Skeletal muscle tissue (tissue), 4 donors: ENCODE measurements around the gene EFNA5. TPM values are rescaled to one million over a fixed set of nuclear protein-coding genes. Genes with fewer than 3 reads are reported as not detected.

ENCODE experiments used
- H3K27ac ChIP-seq: one replicate; pipeline ENCODE4 v1.7.0; 2013; ENCODE audit warnings: mild to moderate bottlenecking, low read depth, low read length, inconsistent platforms
- H3K27me3 ChIP-seq, 3 donors: one replicate each; pipeline ENCODE4 v1.7.0; 2013; ENCODE audit warnings: low read length in 3 of 3; ENCODE audit not compliant: control insufficient read depth in 3 of 3, insufficient read depth in 3 of 3
- H3K36me3 ChIP-seq, 3 donors: one replicate each; pipeline ENCODE4 v1.7.0; 2013; ENCODE audit warnings: low read length in 3 of 3; ENCODE audit not compliant: control insufficient read depth in 3 of 3, insufficient read depth in 3 of 3
- H3K4me1 ChIP-seq, 3 donors: one replicate each; pipeline ENCODE4 v1.7.0; 2013; ENCODE audit warnings: low read length in 3 of 3, mild to moderate bottlenecking in 3 of 3; ENCODE audit not compliant: control insufficient read depth in 3 of 3, insufficient read depth in 3 of 3
- H3K4me3 ChIP-seq, 3 donors: one replicate each; pipeline ENCODE4 v1.7.0; 2013; ENCODE audit warnings: low read length in 3 of 3
- H3K9ac ChIP-seq, 3 donors: one replicate each; pipeline ENCODE4 v1.7.0; 2013; ENCODE audit warnings: low read length in 3 of 3, mild to moderate bottlenecking in 3 of 3, moderate library complexity in 2 of 3, low read depth in 1 of 3
- H3K9me3 ChIP-seq, 3 donors: one replicate each; pipeline ENCODE4 v1.7.0; 2013; ENCODE audit warnings: low read length in 3 of 3; ENCODE audit not compliant: control insufficient read depth in 3 of 3
- total RNA-seq: library from RNA; depleted of rRNA; stranded (reverse); fragments of >200 nt; gene quantifications from one replicate; pipeline ENCODE4 v1.2.3, GENCODE V29; 2014
- donor health status: Osteomylitis.

Gene EFNA5
- total RNA-seq, 1 donor from 2014 or later = 8.4 TPM

DNA sequence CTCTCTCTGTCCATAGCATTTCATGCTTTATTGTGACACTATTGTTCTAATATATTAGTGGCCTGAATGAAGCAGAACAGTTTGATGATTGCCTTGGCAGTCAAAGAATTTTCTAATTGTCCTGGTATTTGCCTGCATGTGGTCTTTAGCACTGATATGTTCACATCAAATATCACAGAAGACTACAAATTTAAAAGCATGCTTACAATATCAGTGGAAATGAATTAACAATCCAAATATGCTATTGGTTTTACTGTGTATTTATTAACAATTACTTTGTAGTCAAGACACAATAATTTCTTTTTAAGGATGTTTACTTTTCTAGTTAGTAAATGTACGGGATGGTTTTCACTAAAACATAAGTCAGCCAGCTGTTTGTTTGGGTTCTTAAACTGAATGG is 18.3 kb downstream of the EFNA5 start:
- Histone ChIP-seq H3K9ac (no peak overlapping the region), H3K4me1 (no peaks in the 10 kb centered on the region), H3K4me3 (no peak overlapping the region)

GRCh38 chr5:107651325-107651724 is 19.4 kb downstream of the EFNA5 start:
- no peaks in the 10 kb centered on the region for H3K36me3 ChIP-seq
- H3K9me3 ChIP-seq = no peaks in the 10 kb centered on the region
- no peak overlapping the region for H3K4me3 ChIP-seq
- H3K4me1 ChIP-seq = no peaks in the 10 kb centered on the region
- H3K9ac ChIP-seq = no peak overlapping the region
- H3K27me3 ChIP-seq = no peaks in the 10 kb centered on the region
- H3K27ac ChIP-seq = no peak overlapping the region

More for the DNA sequence above, 18.3 kb downstream of the EFNA5 start:
- Histone ChIP-seq H3K27ac (no peak overlapping the region), H3K9me3 (no peaks in the 10 kb centered on the region), H3K36me3 (no peaks in the 10 kb centered on the region), H3K27me3 (no peaks in the 10 kb centered on the region)

- Histone ChIP-seq H3K27ac (no peak overlapping the region), H3K9ac (no peak overlapping the region), H3K4me3 (no peak overlapping the region), H3K4me1 (no peaks in the 10 kb centered on the region), H3K36me3 (no peaks in the 10 kb centered on the region), H3K27me3 (no peaks in the 10 kb centered on the region), H3K9me3 (no peaks in the 10 kb centered on the region)
Measured at GRCh38 chr5:107646418-107646817, 24.3 kb downstream of the EFNA5 start.

DNA sequence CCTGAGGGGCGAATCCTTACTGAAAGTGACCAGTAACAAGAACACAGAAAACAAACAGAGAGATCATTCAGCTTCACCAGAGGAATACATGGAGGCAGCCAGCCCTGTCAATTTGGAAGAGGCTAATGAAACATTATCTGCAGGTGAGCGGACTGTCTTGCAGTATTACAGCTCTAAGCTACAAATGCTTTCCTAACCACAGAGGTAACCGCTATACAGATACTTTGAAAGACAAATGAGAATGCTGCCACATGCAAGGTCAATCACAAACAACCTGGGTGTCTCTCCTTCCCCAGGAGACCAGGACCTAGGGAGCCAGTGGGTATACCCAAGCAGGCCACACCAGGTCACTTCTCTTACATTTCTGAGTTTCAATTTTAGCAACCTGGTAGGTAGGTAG is 30.2 kb downstream of the EFNA5 start:
- no peaks in the 10 kb centered on the region for H3K4me1 ChIP-seq
- no peak overlapping the region for H3K4me3 ChIP-seq
- no peaks in the 10 kb centered on the region for H3K36me3 ChIP-seq
- no peaks in the 10 kb centered on the region for H3K9me3 ChIP-seq
- no peak overlapping the region for H3K9ac ChIP-seq
- H3K27ac ChIP-seq = no peak overlapping the region
- no peaks in the 10 kb centered on the region for H3K27me3 ChIP-seq

DNA sequence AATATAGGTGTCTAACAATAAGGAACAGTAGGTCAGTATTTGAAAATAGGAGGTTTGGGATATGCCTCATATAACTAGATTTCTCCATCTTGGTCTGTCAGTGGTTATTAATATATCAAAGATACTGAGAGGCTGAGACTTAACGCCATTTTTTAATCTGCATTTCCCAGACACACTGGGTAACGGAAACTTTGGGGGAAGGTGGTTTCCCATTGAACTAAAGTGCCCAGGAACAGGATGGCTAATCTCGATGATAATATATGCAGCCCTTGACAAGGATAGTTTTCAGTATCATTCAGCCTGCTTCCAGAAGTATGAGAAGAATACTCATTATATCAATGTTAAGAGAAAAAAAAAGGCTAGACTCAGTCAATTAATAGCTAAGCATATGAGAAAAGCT is 30.7 kb downstream of the EFNA5 start:
- H3K9ac ChIP-seq = no peak overlapping the region
- H3K9me3 ChIP-seq = no peaks in the 10 kb centered on the region
- no peak overlapping the region for H3K27ac ChIP-seq
- no peaks in the 10 kb centered on the region for H3K4me1 ChIP-seq
- H3K4me3 ChIP-seq = no peak overlapping the region
- no peaks in the 10 kb centered on the region for H3K36me3 ChIP-seq
- no peaks in the 10 kb centered on the region for H3K27me3 ChIP-seq

- Histone ChIP-seq H3K4me1 (no peaks in the 10 kb centered on the region), H3K27me3 (no peaks in the 10 kb centered on the region), H3K9ac (no peak overlapping the region), H3K36me3 (no peaks in the 10 kb centered on the region), H3K9me3 (no peaks in the 10 kb centered on the region), H3K4me3 (no peak overlapping the region), H3K27ac (no peak overlapping the region)
Measured at GRCh38 chr5:107636555-107636954, 34.2 kb downstream of the EFNA5 start.

DNA sequence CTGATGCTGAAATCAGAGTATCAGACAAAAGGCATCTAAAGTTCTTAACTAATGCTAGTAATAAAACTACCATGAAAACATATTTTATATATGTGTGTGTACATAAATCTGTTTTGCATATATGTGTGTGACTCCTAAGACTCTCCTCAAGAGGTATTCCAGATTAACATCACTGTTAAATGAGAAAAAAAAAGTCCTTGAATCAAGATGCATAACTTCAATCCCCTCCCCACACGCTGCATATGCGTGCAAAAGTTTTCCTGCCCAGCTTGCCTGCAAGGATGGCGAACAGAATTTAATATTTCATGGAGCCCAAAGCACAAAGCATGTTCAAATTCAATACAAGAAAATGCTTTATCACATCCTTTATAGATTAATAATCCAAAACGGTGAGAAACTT is 34.7 kb downstream of the EFNA5 start:
- Histone ChIP-seq H3K4me3 (no peak overlapping the region), H3K27ac (no peak overlapping the region), H3K4me1 (no peaks in the 10 kb centered on the region), H3K36me3 (no peaks in the 10 kb centered on the region), H3K9ac (no peak overlapping the region), H3K9me3 (no peaks in the 10 kb centered on the region), H3K27me3 (no peaks in the 10 kb centered on the region)

- H3K9ac ChIP-seq = no peak overlapping the region
- no peaks in the 10 kb centered on the region for H3K36me3 ChIP-seq
- no peak overlapping the region for H3K27ac ChIP-seq
- no peaks in the 10 kb centered on the region for H3K4me1 ChIP-seq
- no peaks in the 10 kb centered on the region for H3K9me3 ChIP-seq
- no peak overlapping the region for H3K4me3 ChIP-seq
- no peaks in the 10 kb centered on the region for H3K27me3 ChIP-seq
Measured at GRCh38 chr5:107634981-107635848, 35.5 kb downstream of the EFNA5 start.

DNA sequence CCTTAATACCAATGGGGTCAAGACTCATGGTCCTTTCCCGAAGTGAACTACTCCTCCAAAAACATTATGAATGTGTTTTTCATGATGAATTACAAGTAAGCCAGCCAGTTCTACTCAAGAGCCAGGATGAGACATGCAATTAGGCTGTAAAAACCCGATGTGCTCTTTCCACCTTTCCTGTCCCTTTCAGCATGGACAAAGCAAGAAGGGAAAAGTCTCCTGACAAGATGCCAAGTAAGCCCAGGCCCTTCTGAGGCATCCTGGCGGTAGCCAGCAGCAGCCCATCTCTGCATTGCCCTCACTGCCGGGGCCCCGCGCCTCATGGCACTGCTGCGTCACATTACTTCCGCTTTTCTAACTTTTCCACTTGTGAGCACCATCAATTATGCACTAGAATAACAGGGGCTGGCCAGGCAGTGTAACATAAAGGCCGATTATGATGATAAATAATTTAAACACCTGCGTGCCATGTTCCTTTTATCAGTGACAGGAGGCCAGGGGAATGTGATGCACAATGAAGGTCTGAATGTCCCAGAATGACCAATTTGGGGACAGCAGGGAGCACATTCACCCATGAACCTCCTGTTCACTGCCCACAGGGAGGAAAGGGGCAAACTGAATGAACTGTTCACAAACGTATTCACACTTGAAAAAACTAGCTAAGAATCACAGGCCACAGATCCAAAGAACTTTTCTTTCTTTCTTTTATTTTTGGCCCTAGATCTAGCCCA is 37.4 kb downstream of the EFNA5 start:
- Histone ChIP-seq H3K27ac (no peak overlapping the region), H3K4me3 (no peak overlapping the region), H3K36me3 (no peaks in the 10 kb centered on the region), H3K27me3 (no peaks in the 10 kb centered on the region), H3K9me3 (no peaks in the 10 kb centered on the region), H3K4me1 (no peaks in the 10 kb centered on the region), H3K9ac (no peak overlapping the region)

GRCh38 chr5:107631805-107632362 is 38.9 kb downstream of the EFNA5 start:
- H3K4me3 ChIP-seq = no peak overlapping the region
- no peak overlapping the region for H3K27ac ChIP-seq
- H3K36me3 ChIP-seq = no peaks in the 10 kb centered on the region
- H3K27me3 ChIP-seq = no peaks in the 10 kb centered on the region
- no peaks in the 10 kb centered on the region for H3K4me1 ChIP-seq
- no peak overlapping the region for H3K9ac ChIP-seq
- no peaks in the 10 kb centered on the region for H3K9me3 ChIP-seq
